Measurements from ENCODE around the gene SPATA18.

- TF ChIP-seq CTCF (IDR thresholded peaks at IDR 0.05) (no peak), POLR2A (IDR thresholded peaks at IDR 0.05) (no peak), EP300 (IDR thresholded peaks at IDR 0.05; ENCODE audit: low read depth) (no peak), POLR2AphosphoS5 (IDR thresholded peaks at IDR 0.05) (peak in 1 of 3 donors; percentile 45)
These were observed 33.3 kb upstream of the SPATA18 start for GRCh38 chr4:52017814-52018213.

Measured in transverse colon (tissue), 4 donors.